Stomach smooth muscle (tissue), 2 donors: ENCODE results near the gene PPM1H.

ENCODE experiments used
- H3K27ac ChIP-seq: one replicate; pipeline ENCODE4 v1.7.0; 2013; ENCODE audit warnings: mild to moderate bottlenecking, low read length, inconsistent platforms
- H3K27me3 ChIP-seq, 2 donors: one replicate each; pipeline ENCODE4 v1.7.0; 2013; ENCODE audit warnings: low read length in 2 of 2; ENCODE audit not compliant: insufficient read depth in 2 of 2, control insufficient read depth in 1 of 2
- H3K36me3 ChIP-seq, 2 donors: one replicate each; pipeline ENCODE4 v1.7.0; 2013; ENCODE audit warnings: low read length in 2 of 2; ENCODE audit not compliant: control insufficient read depth in 2 of 2, insufficient read depth in 2 of 2
- H3K4me1 ChIP-seq: one replicate; pipeline ENCODE4 v1.7.0; 2013; ENCODE audit warnings: low read length; ENCODE audit not compliant: control insufficient read depth, insufficient read depth
- H3K4me3 ChIP-seq, 2 donors: one replicate each; pipeline ENCODE4 v1.7.0; 2013; ENCODE audit warnings: low read length in 2 of 2
- H3K9ac ChIP-seq, 2 donors: one replicate each; pipeline ENCODE4 v1.7.0; 2013; ENCODE audit warnings: low read length in 2 of 2, mild to moderate bottlenecking in 1 of 2
- H3K9me3 ChIP-seq, 2 donors: one replicate each; pipeline ENCODE4 v1.7.0; 2013; ENCODE audit warnings: low read length in 2 of 2; ENCODE audit not compliant: control insufficient read depth in 2 of 2
- donor health status: healthy.
- donor health status: Pancreatic carcinoma.

Gene PPM1H

GRCh38 chr12:62873826-62874448, 61.0 kb downstream of the PPM1H start:
- H3K27me3 ChIP-seq: no peaks in the 10 kb centered on the region
- H3K4me3 ChIP-seq: no peak overlapping the region
- no peaks in the 10 kb centered on the region for H3K36me3 ChIP-seq
- H3K9ac ChIP-seq: no peak overlapping the region
- no peaks in the 10 kb centered on the region for H3K9me3 ChIP-seq
- H3K27ac ChIP-seq: no peak overlapping the region
- no peaks in the 10 kb centered on the region for H3K4me1 ChIP-seq

GRCh38 chr12:62873116-62873825, 61.7 kb downstream of the PPM1H start:
- Histone ChIP-seq H3K4me3 (no peak overlapping the region), H3K27me3 (no peaks in the 10 kb centered on the region), H3K9me3 (no peaks in the 10 kb centered on the region), H3K27ac (no peak overlapping the region), H3K36me3 (no peaks in the 10 kb centered on the region), H3K9ac (no peak overlapping the region), H3K4me1 (no peaks in the 10 kb centered on the region)

GRCh38 chr12:62868820-62869219, 66.1 kb downstream of the PPM1H start:
- H3K27me3 ChIP-seq: no peaks in the 10 kb centered on the region
- no peak overlapping the region for H3K4me3 ChIP-seq
- H3K27ac ChIP-seq: no peak overlapping the region
- no peaks in the 10 kb centered on the region for H3K36me3 ChIP-seq
- H3K9me3 ChIP-seq: no peaks in the 10 kb centered on the region
- H3K9ac ChIP-seq: no peak overlapping the region
- H3K4me1 ChIP-seq: no peaks in the 10 kb centered on the region

GRCh38 chr12:62866451-62867082, 68.4 kb downstream of the PPM1H start:
- Histone ChIP-seq H3K9me3 (no peaks in the 10 kb centered on the region), H3K27me3 (no peaks in the 10 kb centered on the region), H3K27ac (no peak overlapping the region), H3K4me1 (no peaks in the 10 kb centered on the region), H3K9ac (no peak overlapping the region), H3K4me3 (no peak overlapping the region), H3K36me3 (no peaks in the 10 kb centered on the region)

- no peaks in the 10 kb centered on the region for H3K4me1 ChIP-seq
- H3K36me3 ChIP-seq: no peaks in the 10 kb centered on the region
- no peak overlapping the region for H3K4me3 ChIP-seq
- H3K9ac ChIP-seq: no peak overlapping the region
- H3K27me3 ChIP-seq: no peaks in the 10 kb centered on the region
- H3K27ac ChIP-seq: no peak overlapping the region
- H3K9me3 ChIP-seq: no peaks in the 10 kb centered on the region
Observed at GRCh38 chr12:62865937-62866336, 69.0 kb downstream of the PPM1H start.

GRCh38 chr12:62865065-62865464, 69.9 kb downstream of the PPM1H start:
- no peak overlapping the region for H3K27ac ChIP-seq
- H3K4me3 ChIP-seq: no peak overlapping the region
- H3K36me3 ChIP-seq: no peaks in the 10 kb centered on the region
- no peaks in the 10 kb centered on the region for H3K27me3 ChIP-seq
- no peaks in the 10 kb centered on the region for H3K4me1 ChIP-seq
- H3K9ac ChIP-seq: no peak overlapping the region
- no peaks in the 10 kb centered on the region for H3K9me3 ChIP-seq

- Histone ChIP-seq H3K9ac (no peak overlapping the region), H3K27ac (no peak overlapping the region), H3K4me3 (no peak overlapping the region), H3K27me3 (no peaks in the 10 kb centered on the region), H3K36me3 (no peaks in the 10 kb centered on the region), H3K4me1 (no peaks in the 10 kb centered on the region), H3K9me3 (no peaks in the 10 kb centered on the region)
Observed at GRCh38 chr12:62862259-62862881, 72.6 kb downstream of the PPM1H start.

- Histone ChIP-seq H3K27ac (no peak overlapping the region), H3K9ac (no peak overlapping the region), H3K4me1 (no peaks in the 10 kb centered on the region), H3K4me3 (no peak overlapping the region), H3K27me3 (no peaks in the 10 kb centered on the region), H3K9me3 (no peaks in the 10 kb centered on the region), H3K36me3 (no peaks in the 10 kb centered on the region)
Observed at GRCh38 chr12:62861586-62861985, 73.4 kb downstream of the PPM1H start.

- no peak overlapping the region for H3K9ac ChIP-seq
- no peaks in the 10 kb centered on the region for H3K9me3 ChIP-seq
- no peaks in the 10 kb centered on the region for H3K27me3 ChIP-seq
- no peaks in the 10 kb centered on the region for H3K4me1 ChIP-seq
- no peak overlapping the region for H3K27ac ChIP-seq
- H3K36me3 ChIP-seq: no peaks in the 10 kb centered on the region
- H3K4me3 ChIP-seq: no peak overlapping the region
Observed at GRCh38 chr12:62860501-62861411, 74.2 kb downstream of the PPM1H start.

GRCh38 chr12:62860020-62860419, 74.9 kb downstream of the PPM1H start:
- H3K4me1 ChIP-seq: no peaks in the 10 kb centered on the region
- H3K4me3 ChIP-seq: no peak overlapping the region
- no peak overlapping the region for H3K27ac ChIP-seq
- H3K9me3 ChIP-seq: no peaks in the 10 kb centered on the region
- H3K36me3 ChIP-seq: no peaks in the 10 kb centered on the region
- H3K9ac ChIP-seq: no peak overlapping the region
- H3K27me3 ChIP-seq: no peaks in the 10 kb centered on the region
